Dendritic cell treated with granulocyte-macrophage colony-stimulating factor and Interleukin-4, amounts not matched to agents 40 ng/mL and 50 ng/mL, for 4 days (primary cell): ENCODE measurements around the gene WDR45B.

ENCODE experiments used
- H3K27ac Mint-ChIP-seq: one replicate; pipeline ENCODE4 v1.8.0; 2022; ENCODE audit warnings: mild to moderate bottlenecking, mixed read lengths
- H3K27me3 Mint-ChIP-seq: one replicate; pipeline ENCODE4 v1.8.0; 2022; ENCODE audit warnings: mild to moderate bottlenecking, mixed read lengths
- H3K36me3 Mint-ChIP-seq: one replicate; pipeline ENCODE4 v1.8.0; 2022; ENCODE audit warnings: low read depth, mixed read lengths
- H3K4me1 Mint-ChIP-seq: one replicate; pipeline ENCODE4 v1.8.0; 2022; ENCODE audit warnings: low read depth, mixed read lengths
- H3K4me3 Mint-ChIP-seq: one replicate; pipeline ENCODE4 v1.8.0; 2022; ENCODE audit warnings: mild to moderate bottlenecking, moderate library complexity, mixed read lengths
- H3K9me3 Mint-ChIP-seq: one replicate; pipeline ENCODE4 v1.8.0; 2022; ENCODE audit warnings: mixed read lengths
- intact Hi-C: fragments of 100-400 bp; cut with micrococcal nuclease; formaldehyde crosslinking; loops from one replicate; pipeline ENCODE4 v1.15.0; 2022

Gene WDR45B

GRCh38 chr17:82570277-82570676 lies 78.0 kb downstream of the WDR45B start:
- peaks cover 4% of the 10 kb centered on the region for H3K4me1 Mint-ChIP-seq
- H3K9me3 Mint-ChIP-seq, result no peaks in the 10 kb centered on the region
- intact Hi-C loops, result no loop called here
- peaks cover 100% of the 10 kb centered on the region for H3K36me3 Mint-ChIP-seq
- no peaks in the 10 kb centered on the region for H3K27me3 Mint-ChIP-seq
- no peak overlapping the region for H3K4me3 Mint-ChIP-seq
- H3K27ac Mint-ChIP-seq, result no peak overlapping the region

GRCh38 chr17:82569621-82570020 lies 78.6 kb downstream of the WDR45B start:
- no peak overlapping the region for H3K27ac Mint-ChIP-seq
- no peak overlapping the region for H3K4me3 Mint-ChIP-seq
- H3K27me3 Mint-ChIP-seq, result no peaks in the 10 kb centered on the region
- peaks cover 100% of the 10 kb centered on the region for H3K36me3 Mint-ChIP-seq
- peaks cover 7% of the 10 kb centered on the region for H3K4me1 Mint-ChIP-seq
- no peaks in the 10 kb centered on the region for H3K9me3 Mint-ChIP-seq
- intact Hi-C loops, result no loop called here

GRCh38 chr17:82568997-82569393 lies 79.2 kb downstream of the WDR45B start:
- peaks cover 7% of the 10 kb centered on the region for H3K4me1 Mint-ChIP-seq
- intact Hi-C loops, result no loop called here
- H3K27ac Mint-ChIP-seq, result no peak overlapping the region
- no peaks in the 10 kb centered on the region for H3K9me3 Mint-ChIP-seq
- H3K4me3 Mint-ChIP-seq, result no peak overlapping the region
- no peaks in the 10 kb centered on the region for H3K27me3 Mint-ChIP-seq
- peaks cover 100% of the 10 kb centered on the region for H3K36me3 Mint-ChIP-seq

- intact Hi-C loops, result no loop called here
- no peaks in the 10 kb centered on the region for H3K27me3 Mint-ChIP-seq
- H3K9me3 Mint-ChIP-seq, result no peaks in the 10 kb centered on the region
- H3K36me3 Mint-ChIP-seq, result peaks cover 94% of the 10 kb centered on the region
- peaks cover 16% of the 10 kb centered on the region for H3K4me1 Mint-ChIP-seq
- no peak overlapping the region for H3K27ac Mint-ChIP-seq
- H3K4me3 Mint-ChIP-seq, result no peak overlapping the region
These were observed 81.0 kb downstream of the WDR45B start for GRCh38 chr17:82567286-82567685.

GRCh38 chr17:82566129-82566960 lies 81.9 kb downstream of the WDR45B start:
- Mint-ChIP-seq H3K27me3 (no peaks in the 10 kb centered on the region), H3K27ac (peak overlapping the region; percentile 30), H3K4me1 (peaks cover 20% of the 10 kb centered on the region), H3K9me3 (no peaks in the 10 kb centered on the region), H3K36me3 (peaks cover 84% of the 10 kb centered on the region), H3K4me3 (no peak overlapping the region)
- intact Hi-C loops, result no loop called here

- H3K4me3 Mint-ChIP-seq, result no peak overlapping the region
- H3K9me3 Mint-ChIP-seq, result no peaks in the 10 kb centered on the region
- H3K4me1 Mint-ChIP-seq, result peaks cover 26% of the 10 kb centered on the region
- H3K27me3 Mint-ChIP-seq, result no peaks in the 10 kb centered on the region
- intact Hi-C loops, result no loop called here
- H3K27ac Mint-ChIP-seq, result no peak overlapping the region
- H3K36me3 Mint-ChIP-seq, result peaks cover 77% of the 10 kb centered on the region
These were observed 82.7 kb downstream of the WDR45B start for GRCh38 chr17:82565551-82565950.
